ENCODE data around the gene CD209. TPM values are rescaled to one million over a fixed set of nuclear protein-coding genes. Genes with fewer than 3 reads are reported as not detected.

The CD209 gene
- total and polyA plus RNA-seq, 2 donors (not counting 1 experiment from before 2014, with no cell fraction given), result not detected

DNA sequence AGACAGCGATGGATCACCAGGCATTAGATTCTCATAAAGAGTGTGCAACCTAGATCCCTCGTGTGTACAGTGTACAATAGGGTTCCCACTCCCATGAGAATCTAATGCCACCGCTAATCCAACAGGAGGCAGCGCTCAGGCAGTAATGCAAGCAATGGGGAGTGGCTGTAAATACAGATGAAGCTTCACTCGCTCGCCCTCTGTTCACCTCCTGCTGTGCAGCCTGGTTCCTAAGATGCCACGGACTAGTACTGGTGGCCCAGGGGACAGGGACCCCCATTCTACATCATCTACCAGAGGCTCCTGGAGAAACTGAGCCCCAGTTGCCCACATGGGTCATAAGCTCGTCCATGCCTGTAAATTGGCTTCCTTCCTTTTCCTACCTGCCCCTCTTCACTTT is 23.7 kb upstream of the CD209 start:
- no peaks in the 10 kb centered on the region for H3K4me1 ChIP-seq (ENCODE audit: control insufficient read depth, extremely low read depth, insufficient read depth, low read length)
- H3K27ac ChIP-seq (ENCODE audit: insufficient read depth, low read length), result no peak overlapping the region
- H3K27me3 ChIP-seq (ENCODE audit: control insufficient read depth, insufficient read depth, low read length), result no peaks in the 10 kb centered on the region
- H3K9me3 ChIP-seq (ENCODE audit: control insufficient read depth, insufficient read depth, low read depth, low read length), result no peaks in the 10 kb centered on the region
- no peak overlapping the region for H3K4me3 ChIP-seq (replicated peaks in 1 of 4; ENCODE audit: control extremely low read depth in 1 of 4, insufficient read depth in 1 of 4, low read depth in 3 of 4, low read length in 4 of 4)
- no peaks in the 10 kb centered on the region for H3K36me3 ChIP-seq (ENCODE audit: control insufficient read depth, insufficient read depth, low read length)
- H3K4me2 ChIP-seq (ENCODE audit: extremely low read depth, insufficient read depth, low read length), result no peak overlapping the region
- DNase-seq (ENCODE audit: low read depth in 2 of 2), result no peak
- no peaks in the 10 kb centered on the region for H3K79me2 ChIP-seq (ENCODE audit: control insufficient read depth, insufficient read depth, low read length)
- H4K20me1 ChIP-seq (ENCODE audit: control insufficient read depth, extremely low read depth, insufficient read depth, low read length), result no peaks in the 10 kb centered on the region
- no peak overlapping the region for H2AFZ ChIP-seq (ENCODE audit: low read length)
- no peak overlapping the region for H3K9ac ChIP-seq (ENCODE audit: insufficient read depth, low read length)
- TF ChIP-seq, protein P1, sequence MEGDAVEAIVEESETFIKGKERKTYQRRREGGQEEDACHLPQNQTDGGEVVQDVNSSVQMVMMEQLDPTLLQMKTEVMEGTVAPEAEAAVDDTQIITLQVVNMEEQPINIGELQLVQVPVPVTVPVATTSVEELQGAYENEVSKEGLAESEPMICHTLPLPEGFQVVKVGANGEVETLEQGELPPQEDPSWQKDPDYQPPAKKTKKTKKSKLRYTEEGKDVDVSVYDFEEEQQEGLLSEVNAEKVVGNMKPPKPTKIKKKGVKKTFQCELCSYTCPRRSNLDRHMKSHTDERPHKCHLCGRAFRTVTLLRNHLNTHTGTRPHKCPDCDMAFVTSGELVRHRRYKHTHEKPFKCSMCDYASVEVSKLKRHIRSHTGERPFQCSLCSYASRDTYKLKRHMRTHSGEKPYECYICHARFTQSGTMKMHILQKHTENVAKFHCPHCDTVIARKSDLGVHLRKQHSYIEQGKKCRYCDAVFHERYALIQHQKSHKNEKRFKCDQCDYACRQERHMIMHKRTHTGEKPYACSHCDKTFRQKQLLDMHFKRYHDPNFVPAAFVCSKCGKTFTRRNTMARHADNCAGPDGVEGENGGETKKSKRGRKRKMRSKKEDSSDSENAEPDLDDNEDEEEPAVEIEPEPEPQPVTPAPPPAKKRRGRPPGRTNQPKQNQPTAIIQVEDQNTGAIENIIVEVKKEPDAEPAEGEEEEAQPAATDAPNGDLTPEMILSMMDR (conservative IDR thresholded peaks at IDR 0.05 in 1 of 2, IDR thresholded peaks at IDR 0.05 in 1 of 2; ENCODE audit: low read depth in 1 of 2, low read length in 2 of 2), result no peak
- TF ChIP-seq EZH2 (IDR thresholded peaks at IDR 0.05; ENCODE audit: low read length, missing control alignments), result no peak

DNA sequence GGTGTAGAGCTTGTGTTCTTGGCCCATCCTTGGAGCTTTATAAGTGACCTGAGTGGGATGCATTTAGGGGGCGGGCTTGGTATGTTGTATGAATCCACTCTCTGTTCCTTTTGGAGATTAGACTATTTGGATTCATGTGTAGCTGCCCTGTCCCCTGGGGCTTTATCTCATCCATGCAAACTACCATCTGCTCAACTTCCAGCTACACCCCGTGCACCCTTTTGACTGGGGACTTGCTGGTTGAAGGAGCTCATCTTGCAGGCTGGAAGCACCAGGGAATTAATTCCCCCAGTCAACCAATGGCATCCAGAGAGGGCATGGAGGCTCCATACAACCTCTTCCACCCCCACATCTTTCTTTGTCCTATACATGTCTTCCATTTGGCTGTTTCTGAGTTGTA is 21.8 kb upstream of the CD209 start:
- Histone ChIP-seq H3K36me3 (ENCODE audit: control insufficient read depth, insufficient read depth, low read length) (no peaks in the 10 kb centered on the region), H3K4me1 (ENCODE audit: control insufficient read depth, extremely low read depth, insufficient read depth, low read length) (no peaks in the 10 kb centered on the region), H3K79me2 (ENCODE audit: control insufficient read depth, insufficient read depth, low read length) (no peaks in the 10 kb centered on the region), H4K20me1 (ENCODE audit: control insufficient read depth, extremely low read depth, insufficient read depth, low read length) (no peaks in the 10 kb centered on the region), H3K9ac (ENCODE audit: insufficient read depth, low read length) (no peak overlapping the region), H3K9me3 (ENCODE audit: control insufficient read depth, insufficient read depth, low read depth, low read length) (no peaks in the 10 kb centered on the region), H3K4me2 (ENCODE audit: extremely low read depth, insufficient read depth, low read length) (no peak overlapping the region), H3K27ac (ENCODE audit: insufficient read depth, low read length) (no peak overlapping the region), H2AFZ (ENCODE audit: low read length) (no peak overlapping the region), H3K27me3 (ENCODE audit: control insufficient read depth, insufficient read depth, low read length) (no peaks in the 10 kb centered on the region), H3K4me3 (replicated peaks in 1 of 4; ENCODE audit: control extremely low read depth in 1 of 4, insufficient read depth in 1 of 4, low read depth in 3 of 4, low read length in 4 of 4) (no peak overlapping the region)
- TF ChIP-seq, protein P1 (conservative IDR thresholded peaks at IDR 0.05 in 1 of 2, IDR thresholded peaks at IDR 0.05 in 1 of 2; ENCODE audit: low read depth in 1 of 2, low read length in 2 of 2), result no peak
- no peak for TF ChIP-seq EZH2 (IDR thresholded peaks at IDR 0.05; ENCODE audit: low read length, missing control alignments)
- no peak for DNase-seq (ENCODE audit: low read depth in 2 of 2)

DNA sequence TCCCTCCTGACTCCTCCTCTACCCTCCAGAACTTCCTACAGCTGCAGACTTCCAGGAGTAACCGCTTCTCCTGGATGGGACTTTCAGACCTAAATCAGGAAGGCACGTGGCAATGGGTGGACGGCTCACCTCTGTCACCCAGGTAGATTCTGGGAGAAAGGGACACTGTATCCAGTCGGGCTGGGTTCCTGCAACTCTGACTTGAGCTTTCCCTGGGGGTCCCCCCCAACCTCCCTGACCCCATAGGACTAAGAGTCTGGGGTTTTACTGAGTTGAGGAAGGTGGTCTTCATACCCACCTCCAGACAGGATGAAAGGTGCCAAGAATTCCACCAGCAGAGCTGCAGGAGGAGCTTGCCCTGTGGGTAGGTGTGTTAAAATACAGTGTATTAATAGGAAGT is 20.2 kb upstream of the CD209 start:
- Histone ChIP-seq H2AFZ (ENCODE audit: low read length) (no peak overlapping the region), H3K4me1 (ENCODE audit: control insufficient read depth, extremely low read depth, insufficient read depth, low read length) (no peaks in the 10 kb centered on the region), H3K4me3 (replicated peaks in 1 of 4; ENCODE audit: control extremely low read depth in 1 of 4, insufficient read depth in 1 of 4, low read depth in 3 of 4, low read length in 4 of 4) (no peak overlapping the region), H3K27me3 (ENCODE audit: control insufficient read depth, insufficient read depth, low read length) (no peaks in the 10 kb centered on the region), H3K27ac (ENCODE audit: insufficient read depth, low read length) (no peak overlapping the region), H3K4me2 (ENCODE audit: extremely low read depth, insufficient read depth, low read length) (no peak overlapping the region), H3K9ac (ENCODE audit: insufficient read depth, low read length) (no peak overlapping the region), H3K36me3 (ENCODE audit: control insufficient read depth, insufficient read depth, low read length) (no peaks in the 10 kb centered on the region), H3K9me3 (ENCODE audit: control insufficient read depth, insufficient read depth, low read depth, low read length) (no peaks in the 10 kb centered on the region), H4K20me1 (ENCODE audit: control insufficient read depth, extremely low read depth, insufficient read depth, low read length) (no peaks in the 10 kb centered on the region), H3K79me2 (ENCODE audit: control insufficient read depth, insufficient read depth, low read length) (no peaks in the 10 kb centered on the region)
- no peak for DNase-seq (ENCODE audit: low read depth in 2 of 2)
- no peak for TF ChIP-seq EZH2 (IDR thresholded peaks at IDR 0.05; ENCODE audit: low read length, missing control alignments)
- TF ChIP-seq, protein P1 (conservative IDR thresholded peaks at IDR 0.05 in 1 of 2, IDR thresholded peaks at IDR 0.05 in 1 of 2; ENCODE audit: low read depth in 1 of 2, low read length in 2 of 2), result no peak

Data from fibroblast of lung (primary cell).